ENCODE data around the gene VGLL4.
"Not testable (repeated sequence)": the region's sequence is repeated elsewhere in the genome, so short reads cannot be mapped to it uniquely, and the experiment has no call there.

Gene VGLL4

GRCh38 chr3:11604139-11604892 is 39.4 kb downstream of the VGLL4 start:
- Histone ChIP-seq H3K4me3 (ENCODE audit: low read length in 2 of 2) (peak overlapping the region in 1 of 2 donors; percentile 29), H3K9ac (ENCODE audit: low read length in 2 of 2) (no peak overlapping the region), H3K27me3 (ENCODE audit: control insufficient read depth in 1 of 2, insufficient read depth in 2 of 2, low read length in 2 of 2) (no peaks in the 10 kb centered on the region), H3K4me1 (ENCODE audit: control insufficient read depth, insufficient read depth, low read length) (peaks cover 51% of the 10 kb centered on the region), H3K36me3 (ENCODE audit: control insufficient read depth in 2 of 2, insufficient read depth in 2 of 2, low read length in 2 of 2) (peaks cover 0 to 4% of the 10 kb centered on the region in 2 donors), H3K9me3 (ENCODE audit: control insufficient read depth in 2 of 2, low read length in 2 of 2) (no peaks in the 10 kb centered on the region), H3K27ac (ENCODE audit: low read length) (peak overlapping the region; percentile 60)

- H3K9ac ChIP-seq (ENCODE audit: low read length in 2 of 2): no peak overlapping the region
- no peak overlapping the region for H3K4me3 ChIP-seq (ENCODE audit: low read length in 2 of 2)
- H3K27me3 ChIP-seq (ENCODE audit: control insufficient read depth in 1 of 2, insufficient read depth in 2 of 2, low read length in 2 of 2): no peaks in the 10 kb centered on the region
- H3K4me1 ChIP-seq (ENCODE audit: control insufficient read depth, insufficient read depth, low read length): peaks cover 49% of the 10 kb centered on the region
- peak overlapping the region; percentile 60 for H3K27ac ChIP-seq (ENCODE audit: low read length)
- no peaks in the 10 kb centered on the region for H3K9me3 ChIP-seq (ENCODE audit: control insufficient read depth in 2 of 2, low read length in 2 of 2)
- peaks cover 0 to 4% of the 10 kb centered on the region in 2 donors for H3K36me3 ChIP-seq (ENCODE audit: control insufficient read depth in 2 of 2, insufficient read depth in 2 of 2, low read length in 2 of 2)
Measured at GRCh38 chr3:11603628-11604027, 40.1 kb downstream of the VGLL4 start.

GRCh38 chr3:11602886-11603527 is 40.7 kb downstream of the VGLL4 start:
- H3K4me3 ChIP-seq (ENCODE audit: low read length in 2 of 2): no peak overlapping the region
- peaks cover 48% of the 10 kb centered on the region for H3K4me1 ChIP-seq (ENCODE audit: control insufficient read depth, insufficient read depth, low read length)
- H3K36me3 ChIP-seq (ENCODE audit: control insufficient read depth in 2 of 2, insufficient read depth in 2 of 2, low read length in 2 of 2): peaks cover 0 to 4% of the 10 kb centered on the region in 2 donors
- no peaks in the 10 kb centered on the region for H3K9me3 ChIP-seq (ENCODE audit: control insufficient read depth in 2 of 2, low read length in 2 of 2)
- H3K9ac ChIP-seq (ENCODE audit: low read length in 2 of 2): no peak overlapping the region
- peak overlapping the region; percentile 60 for H3K27ac ChIP-seq (ENCODE audit: low read length)
- H3K27me3 ChIP-seq (ENCODE audit: control insufficient read depth in 1 of 2, insufficient read depth in 2 of 2, low read length in 2 of 2): no peaks in the 10 kb centered on the region

- no peak overlapping the region for H3K4me3 ChIP-seq (ENCODE audit: low read length in 2 of 2)
- peaks cover 0 to 4% of the 10 kb centered on the region in 2 donors for H3K36me3 ChIP-seq (ENCODE audit: control insufficient read depth in 2 of 2, insufficient read depth in 2 of 2, low read length in 2 of 2)
- no peaks in the 10 kb centered on the region for H3K9me3 ChIP-seq (ENCODE audit: control insufficient read depth in 2 of 2, low read length in 2 of 2)
- peak overlapping the region; percentile 76 for H3K27ac ChIP-seq (ENCODE audit: low read length)
- H3K27me3 ChIP-seq (ENCODE audit: control insufficient read depth in 1 of 2, insufficient read depth in 2 of 2, low read length in 2 of 2): no peaks in the 10 kb centered on the region
- no peak overlapping the region for H3K9ac ChIP-seq (ENCODE audit: low read length in 2 of 2)
- peaks cover 48% of the 10 kb centered on the region for H3K4me1 ChIP-seq (ENCODE audit: control insufficient read depth, insufficient read depth, low read length)
Measured at GRCh38 chr3:11602239-11602840, 41.4 kb downstream of the VGLL4 start.

- H3K4me1 ChIP-seq (ENCODE audit: control insufficient read depth, insufficient read depth, low read length): peaks cover 48% of the 10 kb centered on the region
- H3K4me3 ChIP-seq (ENCODE audit: low read length in 2 of 2): no peak overlapping the region
- peak overlapping the region; percentile 76 for H3K27ac ChIP-seq (ENCODE audit: low read length)
- peaks cover 0 to 4% of the 10 kb centered on the region in 2 donors for H3K36me3 ChIP-seq (ENCODE audit: control insufficient read depth in 2 of 2, insufficient read depth in 2 of 2, low read length in 2 of 2)
- no peaks in the 10 kb centered on the region for H3K9me3 ChIP-seq (ENCODE audit: control insufficient read depth in 2 of 2, low read length in 2 of 2)
- H3K27me3 ChIP-seq (ENCODE audit: control insufficient read depth in 1 of 2, insufficient read depth in 2 of 2, low read length in 2 of 2): no peaks in the 10 kb centered on the region
- no peak overlapping the region for H3K9ac ChIP-seq (ENCODE audit: low read length in 2 of 2)
Measured at GRCh38 chr3:11601446-11602238, 42.1 kb downstream of the VGLL4 start.

- Histone ChIP-seq H3K9ac (ENCODE audit: low read length in 2 of 2) (no peak overlapping the region), H3K4me3 (ENCODE audit: low read length in 2 of 2) (peak overlapping the region in 1 of 2 donors; percentile 40), H3K27me3 (ENCODE audit: control insufficient read depth in 1 of 2, insufficient read depth in 2 of 2, low read length in 2 of 2) (no peaks in the 10 kb centered on the region), H3K36me3 (ENCODE audit: control insufficient read depth in 2 of 2, insufficient read depth in 2 of 2, low read length in 2 of 2) (peaks cover 0 to 4% of the 10 kb centered on the region in 2 donors), H3K9me3 (ENCODE audit: control insufficient read depth in 2 of 2, low read length in 2 of 2) (no peaks in the 10 kb centered on the region), H3K4me1 (ENCODE audit: control insufficient read depth, insufficient read depth, low read length) (peaks cover 46% of the 10 kb centered on the region), H3K27ac (ENCODE audit: low read length) (peak overlapping the region; percentile 76)
Measured at GRCh38 chr3:11600501-11601282, 43.0 kb downstream of the VGLL4 start.

GRCh38 chr3:11596387-11596786 is 47.3 kb downstream of the VGLL4 start:
- Histone ChIP-seq H3K27me3 (ENCODE audit: control insufficient read depth in 1 of 2, insufficient read depth in 2 of 2, low read length in 2 of 2) (no peaks in the 10 kb centered on the region), H3K36me3 (ENCODE audit: control insufficient read depth in 2 of 2, insufficient read depth in 2 of 2, low read length in 2 of 2) (peaks cover 0 to 4% of the 10 kb centered on the region in 2 donors), H3K27ac (ENCODE audit: low read length) (no peak overlapping the region), H3K4me1 (ENCODE audit: control insufficient read depth, insufficient read depth, low read length) (peaks cover 36% of the 10 kb centered on the region), H3K9ac (ENCODE audit: low read length in 2 of 2) (no peak overlapping the region), H3K4me3 (ENCODE audit: low read length in 2 of 2) (no peak overlapping the region), H3K9me3 (ENCODE audit: control insufficient read depth in 2 of 2, low read length in 2 of 2) (no peaks in the 10 kb centered on the region)

- not testable (repeated sequence) for H3K9ac ChIP-seq (ENCODE audit: low read length in 2 of 2); H3K4me3 ChIP-seq (ENCODE audit: low read length in 2 of 2); H3K27ac ChIP-seq (ENCODE audit: low read length); H3K27me3 ChIP-seq (ENCODE audit: control insufficient read depth in 1 of 2, insufficient read depth in 2 of 2, low read length in 2 of 2); H3K9me3 ChIP-seq (ENCODE audit: control insufficient read depth in 2 of 2, low read length in 2 of 2); H3K36me3 ChIP-seq (ENCODE audit: control insufficient read depth in 2 of 2, insufficient read depth in 2 of 2, low read length in 2 of 2)
- H3K4me1 ChIP-seq (ENCODE audit: control insufficient read depth, insufficient read depth, low read length): peaks cover 36% of the 10 kb centered on the region
Measured at GRCh38 chr3:11595024-11595423, 48.7 kb downstream of the VGLL4 start.

GRCh38 chr3:11593318-11594034 is 50.2 kb downstream of the VGLL4 start:
- H3K4me1 ChIP-seq (ENCODE audit: control insufficient read depth, insufficient read depth, low read length): peaks cover 45% of the 10 kb centered on the region
- H3K27ac ChIP-seq (ENCODE audit: low read length): no peak overlapping the region
- H3K9me3 ChIP-seq (ENCODE audit: control insufficient read depth in 2 of 2, low read length in 2 of 2): no peaks in the 10 kb centered on the region
- H3K4me3 ChIP-seq (ENCODE audit: low read length in 2 of 2): no peak overlapping the region
- H3K36me3 ChIP-seq (ENCODE audit: control insufficient read depth in 2 of 2, insufficient read depth in 2 of 2, low read length in 2 of 2): peaks cover 0 to 1% of the 10 kb centered on the region in 2 donors
- H3K27me3 ChIP-seq (ENCODE audit: control insufficient read depth in 1 of 2, insufficient read depth in 2 of 2, low read length in 2 of 2): no peaks in the 10 kb centered on the region
- no peak overlapping the region for H3K9ac ChIP-seq (ENCODE audit: low read length in 2 of 2)
